B cell (primary cell): ENCODE measurements around the gene TAS2R16.

Experiments used
- CTCF ChIP-seq: fragments of 200-600 bp; IDR thresholded peaks from one replicate; pipeline ENCODE4 v1.8.0; 2022; ENCODE audit warnings: antibody characterized with exemption, mild to moderate bottlenecking
- EZH2 ChIP-seq: IDR thresholded peaks from 2 replicates; pipeline ENCODE4 v1.6.1; 2012; ENCODE audit warnings: borderline replicate concordance, low read depth, mild to moderate bottlenecking, moderate library complexity, low read length; ENCODE audit not compliant: insufficient read depth, poor library complexity, severe bottlenecking

GRCh38 chr7:122995600-122995999, at the start of gene TAS2R16:
- TF ChIP-seq CTCF (no peak), EZH2 (no peak)
